ENCODE measurements around the gene EFCAB9. TPM values are rescaled to one million over a fixed set of nuclear protein-coding genes. Genes with fewer than 3 reads are reported as not detected.
A peak's percentile ranks its signal among the peaks of the same experiment; 100 is the strongest.

EFCAB9 gene
- total RNA-seq, 2 donors from 2014 or later, result not detected

- ATAC-seq, result no peak
- intact Hi-C loops (cut with DNase I, micrococcal nuclease), result no loop called here
- no peak for DNase-seq
These were observed 31.0 kb upstream of the EFCAB9 start for GRCh38 chr5:172162987-172163343.

DNA sequence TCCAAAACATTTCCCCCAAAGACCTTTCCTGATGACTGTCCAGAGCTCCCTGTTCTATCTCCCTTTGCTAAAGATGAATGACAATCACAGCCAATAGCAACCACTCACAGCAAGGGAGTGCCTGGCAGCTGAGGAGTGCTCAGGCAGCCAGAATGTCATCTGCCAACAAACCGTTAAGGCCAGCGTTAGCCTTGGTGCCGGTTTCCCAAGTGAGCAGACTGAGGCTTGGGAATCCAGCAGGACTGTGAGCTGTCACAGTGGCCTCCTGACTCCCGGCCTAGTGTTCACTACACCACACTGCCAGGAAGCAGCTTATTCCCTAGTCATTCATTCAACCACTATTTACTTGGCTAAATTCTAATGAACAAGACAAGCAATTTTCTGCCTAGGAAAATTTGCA lies 30.6 kb upstream of the EFCAB9 start:
- ATAC-seq, result peak; percentile 27
- intact Hi-C loops (cut with DNase I, micrococcal nuclease), result no loop called here
- DNase-seq, result no peak

- DNase-seq (no peak), ATAC-seq (no peak)
- intact Hi-C loops (cut with DNase I, micrococcal nuclease), result no loop called here
These were observed 29.2 kb upstream of the EFCAB9 start for GRCh38 chr5:172164769-172165212.

DNA sequence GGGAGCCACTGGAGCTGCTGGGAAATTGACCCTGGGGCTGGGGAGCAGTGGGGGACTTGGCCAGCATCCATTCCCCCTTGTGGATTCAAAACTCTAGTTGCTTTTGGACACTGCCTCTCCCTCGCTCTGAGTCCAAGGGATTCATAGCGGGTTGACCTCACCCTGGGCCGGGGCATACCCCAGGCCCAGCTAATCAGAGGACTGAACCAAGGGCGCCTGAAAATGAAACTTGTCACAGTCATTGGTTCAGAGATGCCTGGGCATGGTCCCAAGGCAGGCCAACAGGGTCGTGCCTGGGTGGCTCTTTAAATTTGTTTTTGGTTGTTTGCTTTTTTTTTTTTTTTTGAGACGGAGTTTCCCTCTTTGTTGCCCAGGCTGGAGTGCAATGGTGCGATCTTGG lies 28.5 kb upstream of the EFCAB9 start:
- intact Hi-C loops (cut with DNase I, micrococcal nuclease), result no loop called here
- ATAC-seq (no peak), DNase-seq (no peak)

DNA sequence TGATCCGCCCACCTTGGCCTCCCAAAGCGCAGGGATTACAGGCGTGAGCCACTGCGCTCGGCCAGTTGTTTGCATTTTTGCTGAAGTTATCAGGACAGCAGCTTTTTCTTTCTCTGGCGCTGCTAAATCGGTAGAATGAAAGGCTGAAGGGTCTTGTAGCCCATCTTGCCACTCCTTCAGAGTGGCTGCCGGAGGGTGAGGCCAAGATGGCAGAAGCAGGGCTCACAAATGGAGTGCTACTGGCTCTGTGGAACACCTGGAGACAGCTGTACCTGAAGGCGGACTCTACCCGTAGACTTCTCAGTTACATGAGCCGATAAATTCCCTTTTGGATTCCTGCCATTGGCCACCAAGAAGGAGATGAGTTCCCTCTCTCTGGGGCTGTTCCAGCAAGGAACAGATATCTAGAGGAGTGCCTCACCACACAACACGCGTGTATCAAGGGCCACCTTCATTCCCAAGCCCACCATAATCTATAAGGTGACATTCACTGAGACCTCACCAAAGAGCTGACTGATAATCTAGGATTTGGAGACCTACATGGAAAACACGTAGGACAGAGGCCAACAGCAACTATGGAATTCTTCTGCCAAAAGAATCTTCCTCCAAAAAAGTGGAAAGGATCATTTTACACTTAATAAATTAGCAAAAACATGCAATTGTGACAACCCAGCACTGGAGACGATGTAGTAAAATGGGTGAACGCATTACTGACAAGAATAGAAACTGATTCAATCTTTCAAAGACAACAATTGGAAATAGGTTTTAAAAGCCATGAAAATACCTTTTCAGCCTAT lies 27.7 kb upstream of the EFCAB9 start:
- intact Hi-C loops (cut with DNase I, micrococcal nuclease), result no loop called here
- DNase-seq (no peak), ATAC-seq (no peak)

GRCh38 chr5:172167895-172168294 lies 26.1 kb upstream of the EFCAB9 start:
- ATAC-seq (peak; percentile 88), DNase-seq (peak in 1 of 2 donors; percentile 48)
- intact Hi-C loops (cut with DNase I, micrococcal nuclease), result no loop called here

- ATAC-seq, result no peak
- no peak for DNase-seq
- intact Hi-C loops (cut with DNase I, micrococcal nuclease), result no loop called here
These were observed 25.7 kb upstream of the EFCAB9 start for GRCh38 chr5:172168311-172168710.

GRCh38 chr5:172169216-172169615 lies 24.8 kb upstream of the EFCAB9 start:
- ATAC-seq, result no peak
- intact Hi-C loops (cut with DNase I, micrococcal nuclease), result no loop called here
- DNase-seq, result no peak

GRCh38 chr5:172170251-172170701 lies 23.7 kb upstream of the EFCAB9 start:
- intact Hi-C loops (cut with DNase I, micrococcal nuclease), result no loop called here

DNA sequence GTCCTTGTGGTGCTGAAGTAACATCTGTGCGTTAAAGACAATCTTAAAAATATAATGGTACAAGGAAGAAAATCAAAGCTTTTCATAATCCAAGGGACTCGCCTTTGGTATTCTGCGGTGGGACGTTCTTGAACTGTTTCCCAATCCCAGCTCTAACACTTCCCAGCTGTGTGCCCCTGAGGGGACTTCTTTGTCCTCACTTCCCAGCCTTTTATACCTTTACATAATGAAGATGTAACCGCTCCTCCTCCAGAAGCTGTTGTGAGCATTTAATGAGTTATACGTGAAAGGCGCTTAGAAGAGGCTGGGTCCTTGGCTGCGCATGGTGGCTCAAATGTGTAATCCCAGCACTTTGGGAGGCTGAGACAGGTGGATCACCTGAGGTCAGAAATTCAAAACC lies 22.9 kb upstream of the EFCAB9 start:
- intact Hi-C loops (cut with DNase I, micrococcal nuclease), result no loop called here
- no peak for DNase-seq
- no peak for ATAC-seq

More at GRCh38 chr5:172170251-172170701, 23.7 kb upstream of the EFCAB9 start:
- DNase-seq (no peak), ATAC-seq (no peak)

DNA sequence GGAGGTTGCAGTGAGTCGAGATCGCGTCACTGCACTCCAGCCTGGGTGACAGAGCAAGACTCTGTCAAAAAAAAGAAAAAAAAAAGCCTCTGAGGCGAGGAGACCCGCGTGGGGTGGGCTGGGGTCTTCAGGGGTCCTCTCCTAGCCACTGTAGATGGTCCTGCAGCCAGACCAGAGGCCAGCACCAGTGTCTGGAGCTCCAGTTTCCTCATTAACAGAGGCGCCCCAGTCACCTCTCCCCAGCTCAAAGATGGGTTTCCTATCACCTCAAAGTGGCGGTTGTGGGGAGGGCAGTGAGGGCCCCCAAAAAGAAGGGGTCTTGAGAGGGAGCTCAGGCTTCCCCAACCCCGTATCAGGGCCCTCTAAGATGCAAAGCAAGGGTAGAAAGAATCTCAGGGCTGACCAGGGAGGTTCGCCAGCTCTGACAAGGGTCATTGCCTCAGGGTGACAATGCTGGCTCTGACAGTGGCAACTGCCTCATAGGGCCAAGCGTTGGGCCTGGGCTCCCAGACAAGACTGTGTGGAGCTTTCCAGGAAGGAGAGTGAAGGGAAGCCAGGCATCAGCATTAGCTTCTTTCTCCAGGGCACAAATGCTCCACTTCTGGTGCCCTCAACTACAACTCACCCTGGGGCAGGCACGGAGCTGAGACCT lies 20.9 kb upstream of the EFCAB9 start:
- no peak for ATAC-seq
- no peak for DNase-seq
- intact Hi-C loops (cut with DNase I, micrococcal nuclease), result no loop called here

DNA sequence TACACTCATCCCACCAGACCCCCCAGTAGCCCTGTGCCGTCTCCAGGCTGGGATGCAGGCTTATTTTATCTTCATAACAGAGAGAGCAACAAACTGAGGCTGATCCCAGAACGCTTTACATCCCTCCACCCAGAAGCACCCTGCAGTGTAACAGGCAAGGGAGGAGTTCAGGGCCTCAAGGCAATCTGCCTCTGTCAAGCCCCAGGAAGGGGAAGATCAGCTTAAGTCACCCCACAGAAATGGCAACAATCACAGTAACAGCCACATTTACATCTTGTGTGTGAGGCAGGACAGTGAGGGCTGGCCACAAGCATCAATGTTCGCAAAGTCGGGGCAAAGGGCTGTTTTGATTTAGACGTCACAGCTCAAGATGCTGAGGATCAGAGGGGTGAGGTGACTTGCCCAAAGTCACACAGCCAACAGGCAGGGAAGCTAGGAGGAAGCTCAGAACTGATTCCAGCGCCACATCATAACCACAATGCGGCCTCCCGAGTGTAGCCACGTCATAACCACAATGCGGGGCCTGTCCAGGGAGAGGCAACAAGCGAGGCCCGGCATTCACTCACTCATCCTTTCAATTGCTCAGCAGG lies 20.3 kb upstream of the EFCAB9 start:
- intact Hi-C loops (cut with DNase I, micrococcal nuclease), result no loop called here
- DNase-seq (no peak), ATAC-seq (no peak)

DNA sequence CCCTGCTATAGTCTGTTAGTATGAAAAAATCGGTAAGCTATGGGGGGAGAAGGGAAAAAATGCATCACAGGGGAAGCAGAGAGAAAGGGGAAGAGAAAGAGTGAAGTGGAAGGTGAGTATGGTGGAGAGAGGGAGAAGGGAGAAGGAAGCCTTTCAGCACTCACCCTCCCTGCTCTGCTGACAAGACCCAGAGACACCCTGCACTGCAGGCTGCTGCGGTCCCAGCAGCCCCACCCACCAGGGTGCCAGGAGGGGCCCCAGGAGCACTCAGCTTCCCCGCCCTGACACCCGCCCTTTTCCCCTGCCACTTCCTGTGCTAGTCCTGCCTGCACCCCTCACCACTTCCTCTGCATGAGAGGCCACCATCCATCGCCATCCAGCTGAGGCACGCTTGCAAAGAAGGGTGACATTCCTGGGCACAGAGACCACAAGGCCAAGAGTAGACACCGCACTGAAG lies 18.7 kb upstream of the EFCAB9 start:
- DNase-seq (peak; percentile 75 to 77), ATAC-seq (peak; percentile 61)

DNA sequence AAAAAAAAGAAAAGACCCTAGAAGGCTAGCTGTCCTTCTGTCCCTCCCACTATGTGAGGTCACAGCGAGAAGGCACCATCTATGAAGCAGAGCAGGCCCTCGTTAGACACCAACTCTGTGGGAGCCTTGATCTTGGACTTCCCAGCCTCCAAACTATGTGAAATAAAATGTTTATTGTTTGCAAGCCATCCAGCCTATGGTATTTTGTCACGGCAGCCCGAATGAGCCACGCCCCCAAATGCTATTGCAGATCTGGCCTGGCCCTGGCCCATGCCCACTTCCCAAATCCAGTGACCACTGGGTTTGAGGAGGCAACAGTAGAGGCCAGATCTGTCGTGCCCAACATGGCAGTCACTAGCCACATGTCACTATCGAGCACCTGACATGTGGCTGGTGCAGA lies 16.8 kb upstream of the EFCAB9 start:
- intact Hi-C loops (cut with DNase I, micrococcal nuclease), result no loop called here
- no peak for ATAC-seq
- no peak for DNase-seq

More for the DNA sequence above, 18.7 kb upstream of the EFCAB9 start:
- intact Hi-C loops (cut with DNase I, micrococcal nuclease), result no loop called here

GRCh38 chr5:172178301-172178987 lies 15.5 kb upstream of the EFCAB9 start:
- intact Hi-C loops (cut with DNase I, micrococcal nuclease), result no loop called here
- ATAC-seq (no peak), DNase-seq (no peak)

GRCh38 chr5:172178991-172179989 lies 14.7 kb upstream of the EFCAB9 start:
- ATAC-seq (no peak), DNase-seq (no peak)
- intact Hi-C loops (cut with DNase I, micrococcal nuclease), result no loop called here

DNA sequence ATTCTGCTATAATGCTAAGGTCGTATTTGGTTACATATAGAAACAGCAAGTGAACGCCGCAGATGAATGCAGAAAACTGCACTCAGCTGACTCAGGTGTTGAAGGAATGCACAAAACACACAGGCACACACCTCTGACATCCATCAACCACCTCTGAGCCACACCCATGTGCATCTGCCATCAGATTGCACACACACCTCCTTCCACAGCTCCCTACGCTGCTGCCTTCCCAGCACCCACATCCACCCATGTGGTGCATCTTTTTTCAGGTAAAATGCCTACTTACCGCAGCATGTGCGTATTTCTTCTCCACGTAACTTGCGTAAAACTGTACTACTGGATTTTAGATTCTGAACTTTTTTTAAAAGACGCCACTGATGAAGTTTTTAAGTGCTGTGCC lies 13.0 kb upstream of the EFCAB9 start:
- DNase-seq, result no peak
- intact Hi-C loops (cut with DNase I, micrococcal nuclease), result loop anchor here in 1 of 2 donors (10.0 kb wide), 1 partner anchor 66 kb away; no protein-coding TSS in a partner anchor
- ATAC-seq, result peak; percentile 33

- DNase-seq, result no peak
- intact Hi-C loops (cut with DNase I, micrococcal nuclease), result loop anchor here in 1 of 2 donors (10.0 kb wide), 1 partner anchor 67 kb away; no protein-coding TSS in a partner anchor
- no peak for ATAC-seq
These were observed 11.7 kb upstream of the EFCAB9 start for GRCh38 chr5:172182291-172182690.

Data from left colon (tissue), 2 donors.